Measurements from ENCODE around the gene LMO2. TPM values are rescaled to one million over a fixed set of nuclear protein-coding genes. Genes with fewer than 3 reads are reported as not detected.
A peak's percentile ranks its signal among the peaks of the same experiment; 100 is the strongest.

LMO2 gene
- total and polyA plus RNA-seq, 2 of the 13 experiments (the other 11 are each of a cell fraction or from before 2014, with no cell fraction given) = not detected

DNA sequence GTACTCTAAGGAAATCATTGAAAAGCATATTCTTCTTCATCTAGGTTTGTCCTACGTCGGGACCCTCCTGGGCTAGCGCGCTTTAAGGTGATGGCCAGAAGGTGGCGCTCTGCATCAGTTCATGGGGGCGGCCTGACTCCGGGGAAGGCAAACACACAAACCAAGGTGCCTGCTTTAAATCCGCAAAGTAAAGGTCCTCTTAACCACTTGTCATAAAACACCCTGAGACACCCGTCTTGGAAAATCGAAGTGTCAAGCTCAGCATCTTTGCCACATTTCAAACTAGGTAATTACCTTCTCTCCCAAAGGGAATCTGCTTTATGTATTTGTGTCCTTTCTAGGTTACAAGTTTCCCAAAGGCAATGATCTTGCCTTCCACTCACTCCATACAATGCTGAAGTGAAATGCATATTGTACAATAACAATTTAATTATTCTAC is 33.9 kb downstream of the LMO2 start:
- peak; percentile 31 for DNase-seq (ENCODE audit: low spot score)
- no peak overlapping the region for H3K4me2 ChIP-seq (ENCODE audit: low read depth, low read length)
- in situ Hi-C loops (cut with HindIII; ENCODE audit: extremely low pct_ligation_motif_present, low pct_unique_long_range_greater_than_20kb) = loop anchor here (5.0 to 25.0 kb wide), 3 partner anchors 109 to 637 kb away; partner anchors contain the start of gene ABTB2
- H3K27me3 ChIP-seq (ENCODE audit: control insufficient read depth in 1 of 2, insufficient read depth in 2 of 2, low read length in 2 of 2) = peaks cover 5 to 52% of the 10 kb centered on the region in 2 experiments
- H2AFZ ChIP-seq (ENCODE audit: low read length) = no peak overlapping the region
- ATAC-seq = peak; percentile 88
- no peak overlapping the region for H3K27ac ChIP-seq (ENCODE audit: extremely low read length, insufficient read depth, low read length)
- no peak overlapping the region for H3K9ac ChIP-seq (ENCODE audit: insufficient read depth, low read depth, low read length)
- H3K4me3 ChIP-seq (replicated peaks in 1 of 3; ENCODE audit: insufficient read depth in 1 of 3, low read depth in 2 of 3, low read length in 3 of 3) = no peak overlapping the region
- POLR2A ChIA-PET = no interaction called here
- H3K9me3 ChIP-seq (ENCODE audit: low read length) = no peaks in the 10 kb centered on the region
- H3K4me1 ChIP-seq (ENCODE audit: insufficient read depth, low read length) = no peaks in the 10 kb centered on the region
- WGBS (ENCODE audit: low lambda C conversion rate) = 1% methylated on average over 9 of the region's 10 CpGs
- BruUV-seq (replicated peaks) = no TSS peak
- H3K79me2 ChIP-seq (ENCODE audit: insufficient read depth, low read length) = no peaks in the 10 kb centered on the region
- CTCF ChIA-PET (ENCODE audit: low intra/inter-chr PET ratio, low total read pairs) = interaction anchor here (0.6 to 2.9 kb wide), 3 partner anchors 113 to 130 kb away, joined by 3 to 31 read pairs (median 5); no protein-coding TSS in a partner anchor
- H4K20me1 ChIP-seq (ENCODE audit: insufficient read depth, low read length) = no peaks in the 10 kb centered on the region
- H3K36me3 ChIP-seq (replicated peaks in 1 of 2; ENCODE audit: control insufficient read depth in 1 of 2, insufficient read depth in 2 of 2, low read length in 2 of 2) = no peaks in the 10 kb centered on the region
- intact Hi-C loops (cut with micrococcal nuclease; ENCODE audit: unreplicated experiment) = loop anchor here (1.0 to 5.0 kb wide), 3 partner anchors 113 to 1039 kb away; no protein-coding TSS in a partner anchor
- FAIRE-seq = peak; percentile 73
- TF ChIP-seq TEAD2 (CRISPR knock-in tag; IDR thresholded peaks at IDR 0.05) = no peak
- peak; percentile 27; the same call in 1 of the 2 replicates for TF ChIP-seq KDM2A (CRISPR knock-in tag; IDR thresholded peaks at IDR 0.05; ENCODE audit: borderline replicate concordance, low read depth)
- TF ChIP-seq, protein P1, sequence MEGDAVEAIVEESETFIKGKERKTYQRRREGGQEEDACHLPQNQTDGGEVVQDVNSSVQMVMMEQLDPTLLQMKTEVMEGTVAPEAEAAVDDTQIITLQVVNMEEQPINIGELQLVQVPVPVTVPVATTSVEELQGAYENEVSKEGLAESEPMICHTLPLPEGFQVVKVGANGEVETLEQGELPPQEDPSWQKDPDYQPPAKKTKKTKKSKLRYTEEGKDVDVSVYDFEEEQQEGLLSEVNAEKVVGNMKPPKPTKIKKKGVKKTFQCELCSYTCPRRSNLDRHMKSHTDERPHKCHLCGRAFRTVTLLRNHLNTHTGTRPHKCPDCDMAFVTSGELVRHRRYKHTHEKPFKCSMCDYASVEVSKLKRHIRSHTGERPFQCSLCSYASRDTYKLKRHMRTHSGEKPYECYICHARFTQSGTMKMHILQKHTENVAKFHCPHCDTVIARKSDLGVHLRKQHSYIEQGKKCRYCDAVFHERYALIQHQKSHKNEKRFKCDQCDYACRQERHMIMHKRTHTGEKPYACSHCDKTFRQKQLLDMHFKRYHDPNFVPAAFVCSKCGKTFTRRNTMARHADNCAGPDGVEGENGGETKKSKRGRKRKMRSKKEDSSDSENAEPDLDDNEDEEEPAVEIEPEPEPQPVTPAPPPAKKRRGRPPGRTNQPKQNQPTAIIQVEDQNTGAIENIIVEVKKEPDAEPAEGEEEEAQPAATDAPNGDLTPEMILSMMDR (CRISPR knock-in tag; IDR thresholded peaks at IDR 0.05) = peak; percentile 86
- no peak for TF ChIP-seq RORA (CRISPR knock-in tag; IDR thresholded peaks at IDR 0.05)
- no peak for TF ChIP-seq DR1 (CRISPR knock-in tag; IDR thresholded peaks at IDR 0.05)
- TF ChIP-seq, protein P2, sequence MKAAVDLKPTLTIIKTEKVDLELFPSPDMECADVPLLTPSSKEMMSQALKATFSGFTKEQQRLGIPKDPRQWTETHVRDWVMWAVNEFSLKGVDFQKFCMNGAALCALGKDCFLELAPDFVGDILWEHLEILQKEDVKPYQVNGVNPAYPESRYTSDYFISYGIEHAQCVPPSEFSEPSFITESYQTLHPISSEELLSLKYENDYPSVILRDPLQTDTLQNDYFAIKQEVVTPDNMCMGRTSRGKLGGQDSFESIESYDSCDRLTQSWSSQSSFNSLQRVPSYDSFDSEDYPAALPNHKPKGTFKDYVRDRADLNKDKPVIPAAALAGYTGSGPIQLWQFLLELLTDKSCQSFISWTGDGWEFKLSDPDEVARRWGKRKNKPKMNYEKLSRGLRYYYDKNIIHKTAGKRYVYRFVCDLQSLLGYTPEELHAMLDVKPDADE (CRISPR knock-in tag; IDR thresholded peaks at IDR 0.05) = no peak
- no peak for TF ChIP-seq ZNF644 (CRISPR knock-in tag; IDR thresholded peaks at IDR 0.05; ENCODE audit: low read depth)
- TF ChIP-seq TAF15 (IDR thresholded peaks at IDR 0.05; ENCODE audit: low read depth, low read length, poor library complexity, severe bottlenecking) = no peak
- no peak for TF ChIP-seq ZNF253 (CRISPR knock-in tag; IDR thresholded peaks at IDR 0.05; ENCODE audit: borderline replicate concordance)
- TF ChIP-seq, protein P3, sequence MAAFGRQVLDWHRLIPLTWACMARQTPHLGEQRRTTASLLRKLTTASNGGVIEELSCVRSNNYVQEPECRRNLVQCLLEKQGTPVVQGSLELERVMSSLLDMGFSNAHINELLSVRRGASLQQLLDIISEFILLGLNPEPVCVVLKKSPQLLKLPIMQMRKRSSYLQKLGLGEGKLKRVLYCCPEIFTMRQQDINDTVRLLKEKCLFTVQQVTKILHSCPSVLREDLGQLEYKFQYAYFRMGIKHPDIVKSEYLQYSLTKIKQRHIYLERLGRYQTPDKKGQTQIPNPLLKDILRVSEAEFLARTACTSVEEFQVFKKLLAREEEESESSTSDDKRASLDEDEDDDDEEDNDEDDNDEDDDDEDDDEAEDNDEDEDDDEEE (CRISPR knock-in tag; IDR thresholded peaks at IDR 0.05) = no peak
- 0 out of 2 replicates have a peak, but pooled peaks have one; percentile 36 for TF ChIP-seq MBD4 (IDR thresholded peaks at IDR 0.05; ENCODE audit: borderline replicate concordance, low read length)
- no peak for TF ChIP-seq ZNF234 (CRISPR knock-in tag; conservative IDR thresholded peaks at IDR 0.05)
- no peak for TF ChIP-seq HNRNPK (IDR thresholded peaks at IDR 0.05; ENCODE audit: low read depth, low read length, poor library complexity, severe bottlenecking)
- TF ChIP-seq, protein P4, sequence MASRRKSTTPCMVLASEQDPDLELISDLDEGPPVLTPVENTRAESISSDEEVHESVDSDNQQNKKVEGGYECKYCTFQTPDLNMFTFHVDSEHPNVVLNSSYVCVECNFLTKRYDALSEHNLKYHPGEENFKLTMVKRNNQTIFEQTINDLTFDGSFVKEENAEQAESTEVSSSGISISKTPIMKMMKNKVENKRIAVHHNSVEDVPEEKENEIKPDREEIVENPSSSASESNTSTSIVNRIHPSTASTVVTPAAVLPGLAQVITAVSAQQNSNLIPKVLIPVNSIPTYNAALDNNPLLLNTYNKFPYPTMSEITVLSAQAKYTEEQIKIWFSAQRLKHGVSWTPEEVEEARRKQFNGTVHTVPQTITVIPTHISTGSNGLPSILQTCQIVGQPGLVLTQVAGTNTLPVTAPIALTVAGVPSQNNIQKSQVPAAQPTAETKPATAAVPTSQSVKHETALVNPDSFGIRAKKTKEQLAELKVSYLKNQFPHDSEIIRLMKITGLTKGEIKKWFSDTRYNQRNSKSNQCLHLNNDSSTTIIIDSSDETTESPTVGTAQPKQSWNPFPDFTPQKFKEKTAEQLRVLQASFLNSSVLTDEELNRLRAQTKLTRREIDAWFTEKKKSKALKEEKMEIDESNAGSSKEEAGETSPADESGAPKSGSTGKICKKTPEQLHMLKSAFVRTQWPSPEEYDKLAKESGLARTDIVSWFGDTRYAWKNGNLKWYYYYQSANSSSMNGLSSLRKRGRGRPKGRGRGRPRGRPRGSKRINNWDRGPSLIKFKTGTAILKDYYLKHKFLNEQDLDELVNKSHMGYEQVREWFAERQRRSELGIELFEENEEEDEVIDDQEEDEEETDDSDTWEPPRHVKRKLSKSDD (CRISPR knock-in tag; IDR thresholded peaks at IDR 0.05; ENCODE audit: low read depth) = no peak
- TF ChIP-seq MAFK (conservative IDR thresholded peaks at IDR 0.05 in 1 of 2, IDR thresholded peaks at IDR 0.05 in 1 of 2; ENCODE audit: low read length in 2 of 2) = no peak
- 0 out of 2 replicates have a peak, but pooled peaks have one; percentile 19 for TF ChIP-seq RNF2 (conservative IDR thresholded peaks at IDR 0.05; ENCODE audit: low read depth)
- TF ChIP-seq STAG1 (CRISPR knock-in tag; IDR thresholded peaks at IDR 0.05) = peak; percentile 79
- no peak for TF ChIP-seq ZNF776 (CRISPR knock-in tag; IDR thresholded peaks at IDR 0.05)
- no peak for TF ChIP-seq ZNF205 (CRISPR knock-in tag; IDR thresholded peaks at IDR 0.05)
